GM21447 (cell line): ENCODE data around the gene ALDH3B2.

Experiments
- ATAC-seq: cut with Tn5 transposase; IDR thresholded peaks from one replicate; pipeline ENCODE4 v1.9.1; 2021; ENCODE audit not compliant: unreplicated experiment

The ALDH3B2 gene

GRCh38 chr11:67615728-67616430 is 58.5 kb downstream of the ALDH3B2 start:
- ATAC-seq, result no peak

- ATAC-seq, result no peak
Measured at GRCh38 chr11:67614730-67615714, 59.4 kb downstream of the ALDH3B2 start.

- peak; percentile 86 for ATAC-seq
Measured at GRCh38 chr11:67613960-67614715, 60.3 kb downstream of the ALDH3B2 start.

- peak; percentile 3 for ATAC-seq
Measured at GRCh38 chr11:67613313-67613959, 61.0 kb downstream of the ALDH3B2 start.

GRCh38 chr11:67612751-67613150 is 61.7 kb downstream of the ALDH3B2 start:
- ATAC-seq, result no peak
